Gastroesophageal sphincter (tissue), 4 donors: ENCODE data around the gene COL4A3. TPM values are rescaled to one million over a fixed set of nuclear protein-coding genes. Genes with fewer than 3 reads are reported as not detected.
A peak's percentile ranks its signal among the peaks of the same experiment; 100 is the strongest.
"Not testable (repeated sequence)": the region's sequence is repeated elsewhere in the genome, so short reads cannot be mapped to it uniquely, and the experiment has no call there.

Source experiments
- ATAC-seq: fragments of 150-250 bp; one replicate; pipeline ENCODE4 v1.9.1; 2016; ENCODE audit warnings: mild to moderate bottlenecking, moderate library complexity
- H3K27ac ChIP-seq, 4 donors: fragments of 200-600 bp; sonication (generic) in 3 of 4; 1 replicate in 3 of 4; 2 replicates in 1 of 4; pipeline ENCODE4 v1.5.1; 2016 to 2019
- H3K27me3 ChIP-seq: fragments of 200-600 bp; sonication (generic); one replicate; pipeline ENCODE4 v1.5.1; 2019
- H3K36me3 ChIP-seq, 2 donors: fragments of 200-600 bp; sonication (generic); one replicate each; pipeline ENCODE4 v1.5.1; 2019; ENCODE audit warnings: control low read depth in 1 of 2
- H3K4me1 ChIP-seq, 3 donors: fragments of 200-600 bp; sonication (generic); 1 replicate in 2 of 3; 2 replicates in 1 of 3; pipeline ENCODE4 v1.5.1; 2016 to 2019; ENCODE audit warnings: control low read depth in 2 of 3
- H3K4me3 ChIP-seq, 2 donors: fragments of 200-600 bp; sonication (generic); one replicate each; pipeline ENCODE4 v1.5.1; 2019; ENCODE audit warnings: mild to moderate bottlenecking in 1 of 2, moderate library complexity in 1 of 2
- H3K9me3 ChIP-seq, 3 donors: fragments of 200-600 bp; sonication (generic); one replicate each; pipeline ENCODE4 v1.5.1; 2017 to 2019; ENCODE audit warnings: control low read depth in 2 of 3
- EP300 ChIP-seq: sonication (generic); formaldehyde crosslinking; IDR thresholded peaks from one replicate; pipeline ENCODE4 v1.6.1; 2017; ENCODE audit warnings: antibody characterized with exemption, mild to moderate bottlenecking
- POLR2A ChIP-seq, 2 donors: fragments of 450-650 bp; IDR thresholded peaks; one replicate each; pipeline ENCODE4 v1.6.1; 2017; ENCODE audit warnings: antibody characterized with exemption in 2 of 2, mild to moderate bottlenecking in 2 of 2, moderate library complexity in 1 of 2
- POLR2AphosphoS5 ChIP-seq: sonication (generic); formaldehyde crosslinking; IDR thresholded peaks from one replicate; pipeline ENCODE4 v1.6.1; 2017; ENCODE audit warnings: antibody characterized with exemption
- WGBS, 2 donors: methylation state at CpG; one replicate each; pipeline ENCODE4 v1.1.5; 2018; ENCODE audit warnings: low coverage in 1 of 2; 5-methylcytosine and 5-hydroxymethylcytosine counted together
- total RNA-seq, 4 donors: library from RNA; depleted of rRNA; stranded (reverse); fragments of >200 nt; gene quantifications; one replicate each; pipeline ENCODE4 v1.1.0, GENCODE V29; 2016
- TF ChIP-seq, protein P1 (sequence below), 4 experiments: fragments of 200-600 bp in 2 of 4; fragments of 450-650 bp in 2 of 4; sonication (generic) in 1 of 4; IDR thresholded peaks; one replicate each; pipeline ENCODE4 v1.5.1; 2017 to 2019; ENCODE audit warnings: antibody characterized with exemption in 4 of 4, mild to moderate bottlenecking in 2 of 4, moderate library complexity in 2 of 4

COL4A3 gene
- total RNA-seq, 4 donors from 2014 or later: 2.7 to 8.9 (median 6.1) TPM

DNA sequence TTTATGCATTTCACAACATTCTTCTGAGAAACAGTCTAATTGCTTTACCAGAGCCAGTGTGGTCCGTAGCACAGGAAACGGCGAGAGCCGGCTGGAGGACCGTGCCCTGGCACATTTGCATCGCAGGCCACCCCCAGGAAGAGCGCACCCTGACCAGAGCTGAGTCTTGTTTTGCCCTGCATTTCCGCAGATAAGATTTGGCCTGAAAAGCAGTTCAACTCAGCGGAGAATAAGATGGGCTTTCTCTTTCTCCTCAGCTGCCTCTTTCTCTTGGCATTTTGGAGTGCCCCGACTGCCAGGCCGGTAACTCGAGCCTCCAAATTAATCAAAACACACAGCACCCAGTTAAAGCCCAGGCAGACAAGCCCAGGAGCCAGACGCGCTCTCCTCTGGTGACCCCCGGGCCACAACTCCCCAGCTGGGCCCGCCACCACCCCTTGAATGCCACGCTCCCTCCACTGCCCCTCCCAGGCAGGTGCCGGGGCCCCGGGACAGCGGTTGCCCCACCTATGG lies 883 bp upstream of the COL4A3 start:
- Histone ChIP-seq H3K9me3 (peaks cover 0 to 15% (median 0%) of the 10 kb centered on the region in 3 donors), H3K36me3 (no peaks in the 10 kb centered on the region), H3K4me3 (peak overlapping the region; percentile 4 to 55), H3K4me1 (peaks cover 0 to 21% (median 15%) of the 10 kb centered on the region in 3 donors), H3K27me3 (peaks cover 71% of the 10 kb centered on the region), H3K27ac (peak overlapping the region in 3 of 4 donors; percentile 4 to 74 (median 64))
- 4 to 5% methylated on average over 4 of the region's 20 CpGs for WGBS, 2 donors
- no peak for ATAC-seq
- TF ChIP-seq POLR2A (IDR thresholded peaks at IDR 0.05) (no peak), EP300 (no peak), POLR2AphosphoS5 (no peak)
- TF ChIP-seq, protein P1, sequence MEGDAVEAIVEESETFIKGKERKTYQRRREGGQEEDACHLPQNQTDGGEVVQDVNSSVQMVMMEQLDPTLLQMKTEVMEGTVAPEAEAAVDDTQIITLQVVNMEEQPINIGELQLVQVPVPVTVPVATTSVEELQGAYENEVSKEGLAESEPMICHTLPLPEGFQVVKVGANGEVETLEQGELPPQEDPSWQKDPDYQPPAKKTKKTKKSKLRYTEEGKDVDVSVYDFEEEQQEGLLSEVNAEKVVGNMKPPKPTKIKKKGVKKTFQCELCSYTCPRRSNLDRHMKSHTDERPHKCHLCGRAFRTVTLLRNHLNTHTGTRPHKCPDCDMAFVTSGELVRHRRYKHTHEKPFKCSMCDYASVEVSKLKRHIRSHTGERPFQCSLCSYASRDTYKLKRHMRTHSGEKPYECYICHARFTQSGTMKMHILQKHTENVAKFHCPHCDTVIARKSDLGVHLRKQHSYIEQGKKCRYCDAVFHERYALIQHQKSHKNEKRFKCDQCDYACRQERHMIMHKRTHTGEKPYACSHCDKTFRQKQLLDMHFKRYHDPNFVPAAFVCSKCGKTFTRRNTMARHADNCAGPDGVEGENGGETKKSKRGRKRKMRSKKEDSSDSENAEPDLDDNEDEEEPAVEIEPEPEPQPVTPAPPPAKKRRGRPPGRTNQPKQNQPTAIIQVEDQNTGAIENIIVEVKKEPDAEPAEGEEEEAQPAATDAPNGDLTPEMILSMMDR (IDR thresholded peaks at IDR 0.05): no peak

DNA sequence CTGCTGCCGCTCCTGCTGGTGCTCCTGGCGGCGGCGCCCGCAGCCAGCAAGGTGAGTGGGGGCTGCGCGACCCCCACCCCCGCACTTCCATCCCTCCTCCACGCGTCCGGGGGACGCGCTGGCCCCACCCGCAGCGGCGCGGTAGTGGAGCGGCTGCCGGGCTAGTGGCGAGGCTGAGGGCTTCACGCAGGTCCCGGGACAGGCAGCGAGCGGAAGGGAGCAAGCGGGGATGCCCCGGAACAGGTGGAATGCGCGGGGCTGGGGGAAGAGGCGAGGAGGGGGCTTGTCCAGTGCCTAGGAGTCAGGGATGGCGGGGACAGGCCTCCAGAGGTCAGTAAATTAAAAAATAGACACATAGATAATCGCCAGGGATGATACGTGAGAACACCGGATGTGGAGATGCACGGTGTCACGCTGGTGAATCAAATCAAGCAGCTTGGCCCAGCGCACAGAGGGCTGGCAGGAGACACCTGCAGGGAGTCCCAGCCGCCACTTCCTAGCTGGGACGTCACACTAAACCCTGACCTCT lies 403 bp downstream of the COL4A3 start:
- peak; percentile 14 for ATAC-seq
- H3K36me3 ChIP-seq: no peaks in the 10 kb centered on the region
- WGBS, 2 donors: 0% methylated on average over 5 to 8 of the region's 38 CpGs
- H3K4me1 ChIP-seq: peaks cover 0 to 21% (median 15%) of the 10 kb centered on the region in 3 donors
- H3K4me3 ChIP-seq: peak overlapping the region; percentile 4 to 55
- H3K27ac ChIP-seq: peak overlapping the region in 3 of 4 donors; percentile 43 to 74 (median 64)
- H3K9me3 ChIP-seq: peaks cover 0 to 15% (median 0%) of the 10 kb centered on the region in 3 donors
- peaks cover 71% of the 10 kb centered on the region for H3K27me3 ChIP-seq
- TF ChIP-seq, protein P1 (IDR thresholded peaks at IDR 0.05): no peak
- TF ChIP-seq EP300: no peak
- TF ChIP-seq POLR2A (IDR thresholded peaks at IDR 0.05): no peak
- TF ChIP-seq POLR2AphosphoS5: no peak

DNA sequence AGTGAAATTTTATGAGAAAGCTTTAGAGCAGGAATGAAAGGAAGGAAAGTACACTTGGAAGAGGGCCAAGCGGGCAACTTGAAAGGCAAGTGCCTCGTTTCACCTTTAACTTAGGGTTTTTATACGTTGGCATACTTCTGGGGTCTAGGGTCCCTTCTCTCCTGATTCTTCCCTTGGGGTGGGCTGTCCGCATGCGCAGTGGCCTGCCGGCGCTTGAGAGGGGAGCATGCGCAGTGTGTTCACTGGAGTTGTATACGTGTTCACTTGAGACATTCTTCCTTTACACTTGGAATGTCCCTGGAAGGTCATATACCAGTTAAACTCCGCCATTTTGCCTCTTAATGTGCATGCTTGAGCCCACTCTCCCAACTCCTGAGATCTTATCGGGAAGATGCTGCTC lies 7.4 kb downstream of the COL4A3 start:
- not testable (repeated sequence) for ATAC-seq, H3K4me1 ChIP-seq, H3K27me3 ChIP-seq, H3K4me3 ChIP-seq, H3K27ac ChIP-seq, H3K36me3 ChIP-seq
- peaks cover 0 to 15% (median 0%) of the 10 kb centered on the region in 3 donors for H3K9me3 ChIP-seq
- 89 to 96% methylated on average over 4 to 10 of the region's 11 CpGs for WGBS, 2 donors

DNA sequence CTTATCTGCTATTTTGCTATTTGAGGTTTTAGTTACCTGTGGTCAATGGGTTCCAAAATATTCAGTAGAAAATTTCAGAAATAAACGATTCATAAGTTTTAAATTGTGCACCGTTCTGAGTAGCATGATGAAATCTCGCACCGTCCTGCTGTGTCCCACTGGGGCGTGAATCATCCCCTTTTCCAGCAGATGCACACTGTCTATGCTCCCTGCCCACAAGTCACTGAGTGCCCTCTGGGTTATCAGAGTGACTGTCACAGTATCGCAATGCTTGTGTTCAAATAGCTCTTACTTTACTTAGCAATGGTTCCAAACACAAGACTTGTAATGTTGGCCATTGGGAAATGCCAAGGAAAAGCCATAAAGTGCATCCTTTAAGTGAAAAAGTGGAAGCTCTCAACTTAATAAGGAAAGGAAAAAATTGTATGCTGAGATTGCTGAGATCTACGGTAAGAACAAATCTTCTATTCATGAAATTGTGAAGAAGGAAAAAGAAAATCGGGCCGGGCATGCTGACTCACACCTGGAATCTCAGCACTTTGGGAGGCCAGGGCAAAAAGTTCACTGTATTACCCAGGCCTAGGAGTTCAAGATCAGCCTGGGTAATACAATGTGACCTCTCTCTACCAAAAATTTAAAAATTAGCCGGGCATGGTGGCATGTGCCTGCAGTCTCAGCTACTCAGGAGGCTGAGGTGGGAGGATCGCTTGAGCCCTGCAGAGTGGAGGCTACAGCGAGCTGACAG lies 13.3 kb downstream of the COL4A3 start:
- Histone ChIP-seq H3K27me3 (no peaks in the 10 kb centered on the region), H3K4me3 (no peak overlapping the region), H3K4me1 (no peaks in the 10 kb centered on the region), H3K27ac (no peak overlapping the region), H3K36me3 (no peaks in the 10 kb centered on the region), H3K9me3 (no peaks in the 10 kb centered on the region)
- WGBS, 2 donors: 88 to 91% methylated on average over 9 to 12 of the region's 12 CpGs
- ATAC-seq: no peak
- no peak for TF ChIP-seq POLR2AphosphoS5
- no peak for TF ChIP-seq EP300
- TF ChIP-seq, protein P1 (IDR thresholded peaks at IDR 0.05): no peak
- no peak for TF ChIP-seq POLR2A (IDR thresholded peaks at IDR 0.05)

DNA sequence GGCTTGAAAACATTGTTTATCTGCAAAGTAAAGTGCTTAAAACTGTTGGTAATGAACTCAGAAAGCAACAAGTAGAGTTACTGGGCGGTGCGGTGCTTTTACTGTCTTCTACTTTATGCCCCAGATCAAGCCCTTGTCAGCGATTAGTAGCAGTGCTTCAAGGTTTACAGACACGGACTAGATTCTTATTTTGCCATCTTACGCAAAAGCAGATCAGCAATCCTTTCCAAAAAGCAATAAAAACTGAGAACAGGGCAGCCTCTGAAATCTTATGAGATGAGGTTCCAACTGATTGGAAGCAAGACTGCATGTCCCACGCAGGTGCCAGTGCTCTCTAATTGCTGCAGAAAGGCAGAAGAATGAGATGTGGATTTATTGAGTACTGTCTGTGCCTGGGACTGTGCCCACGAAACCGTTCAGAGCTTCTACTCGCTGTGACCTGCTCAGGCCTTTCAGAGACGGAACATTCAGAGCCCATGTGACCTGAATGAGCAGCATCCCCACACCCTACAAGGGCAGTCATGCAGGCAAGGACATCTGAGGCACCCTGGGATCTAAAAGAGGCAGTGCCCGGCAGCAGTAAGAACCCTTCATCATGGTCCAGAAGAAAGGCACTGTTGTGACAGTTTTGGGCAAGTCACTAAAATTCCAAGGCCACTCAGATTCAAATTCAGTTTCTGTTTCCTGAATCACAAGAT lies 15.7 kb downstream of the COL4A3 start:
- ATAC-seq: no peak
- no peak overlapping the region for H3K27ac ChIP-seq
- TF ChIP-seq EP300 (no peak), POLR2A (IDR thresholded peaks at IDR 0.05) (no peak), POLR2AphosphoS5 (no peak)
- TF ChIP-seq, protein P1 (IDR thresholded peaks at IDR 0.05): no peak
- H3K27me3 ChIP-seq: no peaks in the 10 kb centered on the region
- H3K4me3 ChIP-seq: no peak overlapping the region
- no peaks in the 10 kb centered on the region for H3K36me3 ChIP-seq
- no peaks in the 10 kb centered on the region for H3K9me3 ChIP-seq
- no peaks in the 10 kb centered on the region for H3K4me1 ChIP-seq
- WGBS, 2 donors: 68 to 76% methylated on average over 6 to 10 of the region's 11 CpGs
